ENCODE results near the gene RNU5D-1. TPM values are rescaled to one million over a fixed set of nuclear protein-coding genes. Genes with fewer than 3 reads are reported as not detected.

RNU5D-1 gene
- total RNA-seq, 1 experiment from 2014 or later, result not detected

DNA sequence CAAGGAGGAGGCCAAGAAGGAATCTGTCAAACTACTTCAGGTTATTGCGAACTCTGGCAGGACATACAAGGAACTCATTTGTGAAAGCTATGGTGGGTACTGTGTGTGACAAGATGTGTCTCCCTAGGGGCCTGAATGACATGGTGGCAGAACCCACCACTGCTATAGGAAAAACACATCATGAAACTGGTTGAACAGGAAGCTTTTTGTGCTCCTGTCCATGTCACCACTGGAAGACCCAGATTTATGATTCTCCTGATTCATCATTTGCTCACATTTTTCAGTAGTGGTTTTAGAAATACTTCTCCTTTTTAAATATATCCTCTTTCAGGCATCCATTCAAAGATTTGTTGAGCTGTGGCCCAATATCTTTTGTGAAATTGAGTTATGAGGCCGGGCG, 32.8 kb downstream of the RNU5D-1 start:
- Mint-ChIP-seq H3K4me3 (ENCODE audit: unreplicated experiment) (no peak overlapping the region), H3K27ac (ENCODE audit: low read depth, unreplicated experiment) (no peak overlapping the region), H3K4me1 (ENCODE audit: insufficient read depth, unreplicated experiment) (peaks cover 12% of the 10 kb centered on the region), H3K36me3 (ENCODE audit: insufficient read depth, unreplicated experiment) (no peaks in the 10 kb centered on the region), H3K27me3 (ENCODE audit: insufficient read depth, unreplicated experiment) (no peaks in the 10 kb centered on the region), H3K9me3 (ENCODE audit: unreplicated experiment) (no peaks in the 10 kb centered on the region)
- ChIA-PET POLR2A (interaction anchor here (0.7 kb wide), 1 partner anchor 343 kb away, joined by 3 read pairs; no protein-coding TSS in a partner anchor), CTCF (interaction anchor here (0.5 kb wide), 1 partner anchor 15 kb away, joined by 4 read pairs; no protein-coding TSS in a partner anchor)
- TF ChIP-seq, protein P1, sequence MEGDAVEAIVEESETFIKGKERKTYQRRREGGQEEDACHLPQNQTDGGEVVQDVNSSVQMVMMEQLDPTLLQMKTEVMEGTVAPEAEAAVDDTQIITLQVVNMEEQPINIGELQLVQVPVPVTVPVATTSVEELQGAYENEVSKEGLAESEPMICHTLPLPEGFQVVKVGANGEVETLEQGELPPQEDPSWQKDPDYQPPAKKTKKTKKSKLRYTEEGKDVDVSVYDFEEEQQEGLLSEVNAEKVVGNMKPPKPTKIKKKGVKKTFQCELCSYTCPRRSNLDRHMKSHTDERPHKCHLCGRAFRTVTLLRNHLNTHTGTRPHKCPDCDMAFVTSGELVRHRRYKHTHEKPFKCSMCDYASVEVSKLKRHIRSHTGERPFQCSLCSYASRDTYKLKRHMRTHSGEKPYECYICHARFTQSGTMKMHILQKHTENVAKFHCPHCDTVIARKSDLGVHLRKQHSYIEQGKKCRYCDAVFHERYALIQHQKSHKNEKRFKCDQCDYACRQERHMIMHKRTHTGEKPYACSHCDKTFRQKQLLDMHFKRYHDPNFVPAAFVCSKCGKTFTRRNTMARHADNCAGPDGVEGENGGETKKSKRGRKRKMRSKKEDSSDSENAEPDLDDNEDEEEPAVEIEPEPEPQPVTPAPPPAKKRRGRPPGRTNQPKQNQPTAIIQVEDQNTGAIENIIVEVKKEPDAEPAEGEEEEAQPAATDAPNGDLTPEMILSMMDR (IDR thresholded peaks at IDR 0.05; ENCODE audit: unreplicated experiment), result no peak
- BruUV-seq (replicated peaks), result no TSS peak
- DNase-seq (ENCODE audit: unreplicated experiment), result no peak
- intact Hi-C loops (cut with micrococcal nuclease), result no loop called here

DNA sequence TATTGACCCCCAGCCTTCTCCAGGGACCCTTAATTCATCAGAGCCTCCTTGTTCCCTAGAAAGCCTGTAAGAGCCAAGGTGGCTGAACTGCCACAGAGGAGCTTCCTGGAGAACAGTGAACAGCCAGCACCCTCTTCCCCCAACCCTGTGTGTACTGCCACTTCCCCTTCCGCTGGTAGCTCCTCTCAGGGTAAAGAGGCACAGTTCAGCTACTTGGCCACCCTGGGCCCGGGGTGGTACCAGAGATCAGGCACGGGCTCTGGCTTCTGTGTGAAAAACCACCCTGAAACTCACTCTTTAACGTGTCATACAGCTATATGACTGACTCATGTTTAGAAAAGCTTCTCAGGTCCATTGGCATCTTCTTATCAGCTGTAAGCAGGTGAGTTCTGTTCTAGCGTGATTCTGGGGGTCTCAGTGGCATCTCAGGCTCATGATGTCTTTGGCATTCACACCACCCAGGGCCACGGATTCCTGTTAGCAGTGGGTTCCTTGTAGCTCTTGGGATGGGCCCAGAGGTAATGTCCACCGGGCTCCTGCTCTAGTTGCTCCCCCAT, 34.1 kb downstream of the RNU5D-1 start:
- Mint-ChIP-seq H3K9me3 (ENCODE audit: unreplicated experiment) (no peaks in the 10 kb centered on the region), H3K27ac (ENCODE audit: low read depth, unreplicated experiment) (no peak overlapping the region), H3K36me3 (ENCODE audit: insufficient read depth, unreplicated experiment) (no peaks in the 10 kb centered on the region), H3K4me3 (ENCODE audit: unreplicated experiment) (no peak overlapping the region), H3K4me1 (ENCODE audit: insufficient read depth, unreplicated experiment) (peaks cover 6% of the 10 kb centered on the region), H3K27me3 (ENCODE audit: insufficient read depth, unreplicated experiment) (no peaks in the 10 kb centered on the region)
- ChIA-PET POLR2A (interaction anchor here (1.3 to 2.5 kb wide), 2 partner anchors 13 to 25 kb away, joined by 3 to 8 read pairs; no protein-coding TSS in a partner anchor), CTCF (interaction anchor here (0.9 kb wide), 1 partner anchor 102 kb away, joined by 3 read pairs; no protein-coding TSS in a partner anchor)
- intact Hi-C loops (cut with micrococcal nuclease), result no loop called here
- no peak for DNase-seq (ENCODE audit: unreplicated experiment)
- BruUV-seq (replicated peaks), result no TSS peak
- TF ChIP-seq, protein P1 (IDR thresholded peaks at IDR 0.05; ENCODE audit: unreplicated experiment), result no peak

- H3K36me3 Mint-ChIP-seq (ENCODE audit: insufficient read depth, unreplicated experiment), result no peaks in the 10 kb centered on the region
- CTCF ChIA-PET, result interaction anchor here (0.9 kb wide), 1 partner anchor 101 kb away, joined by 3 read pairs; no protein-coding TSS in a partner anchor
- no TSS peak for BruUV-seq (replicated peaks)
- no peaks in the 10 kb centered on the region for H3K27me3 Mint-ChIP-seq (ENCODE audit: insufficient read depth, unreplicated experiment)
- intact Hi-C loops (cut with micrococcal nuclease), result no loop called here
- H3K4me1 Mint-ChIP-seq (ENCODE audit: insufficient read depth, unreplicated experiment), result peaks cover 6% of the 10 kb centered on the region
- TF ChIP-seq, protein P1 (IDR thresholded peaks at IDR 0.05; ENCODE audit: unreplicated experiment), result no peak
- H3K27ac Mint-ChIP-seq (ENCODE audit: low read depth, unreplicated experiment), result no peak overlapping the region
- DNase-seq (ENCODE audit: unreplicated experiment), result no peak
- POLR2A ChIA-PET, result interaction anchor here (2.5 kb wide), 1 partner anchor 26 kb away, joined by 8 read pairs; no protein-coding TSS in a partner anchor
- no peak overlapping the region for H3K4me3 Mint-ChIP-seq (ENCODE audit: unreplicated experiment)
- H3K9me3 Mint-ChIP-seq (ENCODE audit: unreplicated experiment), result no peaks in the 10 kb centered on the region
These were observed 34.9 kb downstream of the RNU5D-1 start for GRCh38 chr1:44696101-44696500.

GRCh38 chr1:44695671-44696070, 35.3 kb downstream of the RNU5D-1 start:
- Mint-ChIP-seq H3K4me3 (ENCODE audit: unreplicated experiment) (no peak overlapping the region), H3K36me3 (ENCODE audit: insufficient read depth, unreplicated experiment) (no peaks in the 10 kb centered on the region), H3K27ac (ENCODE audit: low read depth, unreplicated experiment) (no peak overlapping the region), H3K27me3 (ENCODE audit: insufficient read depth, unreplicated experiment) (no peaks in the 10 kb centered on the region), H3K9me3 (ENCODE audit: unreplicated experiment) (no peaks in the 10 kb centered on the region), H3K4me1 (ENCODE audit: insufficient read depth, unreplicated experiment) (peaks cover 6% of the 10 kb centered on the region)
- BruUV-seq (replicated peaks), result no TSS peak
- TF ChIP-seq, protein P1 (IDR thresholded peaks at IDR 0.05; ENCODE audit: unreplicated experiment), result no peak
- intact Hi-C loops (cut with micrococcal nuclease), result no loop called here
- ChIA-PET CTCF (no interaction called here), POLR2A (interaction anchor here (2.5 kb wide), 1 partner anchor 26 kb away, joined by 8 read pairs; no protein-coding TSS in a partner anchor)
- DNase-seq (ENCODE audit: unreplicated experiment), result no peak
